K562 (cell line): ENCODE results near the gene TKTL2. TPM values are rescaled to one million over a fixed set of nuclear protein-coding genes. Genes with fewer than 3 reads are reported as not detected.

Experiments
- ATF3 ChIP-seq, 2 experiments: fragments of 450-650 bp in 1 of 2; sonication (generic) in 1 of 2; formaldehyde crosslinking in 1 of 2; IDR thresholded peaks in 1 of 2; conservative IDR thresholded peaks in 1 of 2; 2 replicates each; pipeline versions ENCODE4 v1.6.1 to v1.8.1; 2016 to 2023; ENCODE audit warnings: mild to moderate bottlenecking in 2 of 2, moderate library complexity in 2 of 2, inconsistent platforms in 1 of 2, missing genetic modification reagents in 1 of 2
- ETV1 ChIP-seq: fragments of 450-650 bp; conservative IDR thresholded peaks from 2 replicates; pipeline ENCODE4 v1.6.1; 2016; ENCODE audit warnings: missing genetic modification characterization, control low read depth, low read depth, missing compliant biosample characterization
- MEF2A ChIP-seq: IDR thresholded peaks from 2 replicates; pipeline ENCODE4 v1.6.1; 2011; ENCODE audit warnings: low read depth, mild to moderate bottlenecking, low read length, moderate library complexity; ENCODE audit not compliant: control insufficient read depth
- NONO ChIP-seq, 2 experiments: fragments of 200-400 bp in 1 of 2; fragments of 450-650 bp in 1 of 2; formaldehyde crosslinking in 1 of 2; IDR thresholded peaks; 2 replicates each; pipeline ENCODE4 v1.6.1; 2017; ENCODE audit warnings: low read depth in 2 of 2, mild to moderate bottlenecking in 2 of 2, moderate library complexity in 2 of 2, low read length in 1 of 2
- PTBP1 ChIP-seq: fragments of 200-400 bp; formaldehyde crosslinking; IDR thresholded peaks from 2 replicates; pipeline ENCODE4 v1.6.1; 2017; ENCODE audit warnings: low read depth, low read length
- PURB ChIP-seq: sonication (generic); formaldehyde crosslinking; IDR thresholded peaks from 2 replicates; pipeline ENCODE4 v1.9.0; 2021; ENCODE audit warnings: low read depth, mild to moderate bottlenecking, missing genetic modification reagents
- RBM17 ChIP-seq: fragments of 200-400 bp; formaldehyde crosslinking; IDR thresholded peaks from 2 replicates; pipeline ENCODE4 v1.6.1; 2017; ENCODE audit warnings: low read depth, mild to moderate bottlenecking, low read length, borderline replicate concordance
- RFX1 ChIP-seq: fragments of 450-650 bp; IDR thresholded peaks from 2 replicates; pipeline ENCODE4 v1.6.1; 2016; ENCODE audit warnings: mild to moderate bottlenecking, moderate library complexity
- SIN3A ChIP-seq, 2 experiments: fragments of 150-350 bp in 1 of 2; IDR thresholded peaks; 2 replicates each; pipeline ENCODE4 v1.6.1; 2011 to 2016; ENCODE audit warnings: borderline replicate concordance in 2 of 2, low read depth in 2 of 2, low read length in 2 of 2, mild to moderate bottlenecking in 2 of 2, moderate library complexity in 2 of 2; ENCODE audit not compliant: control insufficient read depth in 1 of 2
- ZNF224 ChIP-seq: sonication (generic); formaldehyde crosslinking; IDR thresholded peaks from 2 replicates; pipeline ENCODE4 v1.8.0; 2022; ENCODE audit warnings: mild to moderate bottlenecking, missing genetic modification reagents
- ZNF551 ChIP-seq: fragments of 250-450 bp; sonication (Bioruptor Pico); IDR thresholded peaks from 2 replicates; pipeline ENCODE4 v1.5.0; 2021; ENCODE audit warnings: mild to moderate bottlenecking, moderate library complexity
- polyA plus RNA-seq, 8 experiments: library from polyadenylated mRNA; depleted of rRNA in 4 of 8; stranded (reverse) in 5 of 8; unstranded in 3 of 8; fragments of >200 nt; fragmentation: Nextera tagmentation in 2 of 8; fragmentation: Illumina TruSeq in 1 of 8; extraction: Ambion mirVana in 2 of 8; extraction: Trizol in 1 of 8; gene quantifications; 2 replicates each; pipeline versions ENCODE4 v1.2.1 to v1.2.3, GENCODE V29; 2011 to 2014; ENCODE audit warnings: inconsistent platforms in 1 of 8, missing spikeins in 1 of 8
- total RNA-seq, 7 experiments: library from RNA; depleted of rRNA in 6 of 7; stranded (reverse); fragments of >200 nt in 6 of 7; fragmentation: Illumina TruSeq in 2 of 7; extraction: Trizol in 2 of 7; gene quantifications; 2 replicates each; pipeline versions ENCODE4 v1.2.1 to v1.2.3, GENCODE V29; 2011 to 2021; ENCODE audit warnings: low replicate concordance in 1 of 7
- TF ChIP-seq, protein P1 (sequence below), 3 experiments: IDR thresholded peaks in 2 of 3; conservative IDR thresholded peaks in 1 of 3; 2 replicates each; pipeline ENCODE4 v1.5.1; 2011 to 2012; ENCODE audit warnings: low read length in 3 of 3, mild to moderate bottlenecking in 3 of 3, control low read depth in 2 of 3, improper control_type of control experiment in 1 of 3, inconsistent platforms in 1 of 3, low read depth in 1 of 3, mixed read lengths in 1 of 3, moderate library complexity in 1 of 3; ENCODE audit not compliant: insufficient read depth in 2 of 3
- TF ChIP-seq, protein P2 (sequence below), 2 experiments: fragments of 450-650 bp; IDR thresholded peaks; 2 replicates each; pipeline ENCODE4 v1.6.1; 2016; ENCODE audit warnings: mild to moderate bottlenecking in 2 of 2, borderline replicate concordance in 1 of 2, low read depth in 1 of 2, moderate library complexity in 1 of 2

The TKTL2 gene
- total and polyA plus RNA-seq, 9 of the 15 experiments (the other 6 are each of a cell fraction or from before 2014, with no cell fraction given): 0.03 to 0.31 (median 0.09) TPM; not detected in 1

GRCh38 chr4:163494360-163495241 is 21.0 kb upstream of the TKTL2 start, which contains the start of gene TMA16 (continued):
- TF ChIP-seq SIN3A (IDR thresholded peaks at IDR 0.05; ENCODE audit: borderline replicate concordance in 2 of 2, control insufficient read depth in 1 of 2, low read depth in 2 of 2, low read length in 2 of 2) (peak; percentile 75 to 77), ATF3 (IDR thresholded peaks at IDR 0.05) (no peak), ATF3 (CRISPR knock-in tag; conservative IDR thresholded peaks at IDR 0.05) (peak; percentile 69; the same call in 1 of the 2 replicates), RFX1 (no peak), PURB (CRISPR knock-in tag) (no peak), MEF2A (no peak), ETV1 (tag) (peak; percentile 80), RBM17 (no peak), PTBP1 (peak; percentile 56; the same call in 1 of the 2 replicates), ZNF551 (CRISPR knock-in tag) (no peak), ZNF224 (CRISPR knock-in tag) (peak; percentile 56; the same call in 1 of the 2 replicates), NONO (IDR thresholded peaks at IDR 0.05; ENCODE audit: low read depth in 2 of 2, low read length in 1 of 2) (no peak)
- TF ChIP-seq, protein P1, sequence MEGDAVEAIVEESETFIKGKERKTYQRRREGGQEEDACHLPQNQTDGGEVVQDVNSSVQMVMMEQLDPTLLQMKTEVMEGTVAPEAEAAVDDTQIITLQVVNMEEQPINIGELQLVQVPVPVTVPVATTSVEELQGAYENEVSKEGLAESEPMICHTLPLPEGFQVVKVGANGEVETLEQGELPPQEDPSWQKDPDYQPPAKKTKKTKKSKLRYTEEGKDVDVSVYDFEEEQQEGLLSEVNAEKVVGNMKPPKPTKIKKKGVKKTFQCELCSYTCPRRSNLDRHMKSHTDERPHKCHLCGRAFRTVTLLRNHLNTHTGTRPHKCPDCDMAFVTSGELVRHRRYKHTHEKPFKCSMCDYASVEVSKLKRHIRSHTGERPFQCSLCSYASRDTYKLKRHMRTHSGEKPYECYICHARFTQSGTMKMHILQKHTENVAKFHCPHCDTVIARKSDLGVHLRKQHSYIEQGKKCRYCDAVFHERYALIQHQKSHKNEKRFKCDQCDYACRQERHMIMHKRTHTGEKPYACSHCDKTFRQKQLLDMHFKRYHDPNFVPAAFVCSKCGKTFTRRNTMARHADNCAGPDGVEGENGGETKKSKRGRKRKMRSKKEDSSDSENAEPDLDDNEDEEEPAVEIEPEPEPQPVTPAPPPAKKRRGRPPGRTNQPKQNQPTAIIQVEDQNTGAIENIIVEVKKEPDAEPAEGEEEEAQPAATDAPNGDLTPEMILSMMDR (IDR thresholded peaks at IDR 0.05 in 2 of 3, conservative IDR thresholded peaks at IDR 0.05 in 1 of 3; ENCODE audit: insufficient read depth in 2 of 3, low read depth in 1 of 3, low read length in 3 of 3): no peak
- TF ChIP-seq, protein P2, sequence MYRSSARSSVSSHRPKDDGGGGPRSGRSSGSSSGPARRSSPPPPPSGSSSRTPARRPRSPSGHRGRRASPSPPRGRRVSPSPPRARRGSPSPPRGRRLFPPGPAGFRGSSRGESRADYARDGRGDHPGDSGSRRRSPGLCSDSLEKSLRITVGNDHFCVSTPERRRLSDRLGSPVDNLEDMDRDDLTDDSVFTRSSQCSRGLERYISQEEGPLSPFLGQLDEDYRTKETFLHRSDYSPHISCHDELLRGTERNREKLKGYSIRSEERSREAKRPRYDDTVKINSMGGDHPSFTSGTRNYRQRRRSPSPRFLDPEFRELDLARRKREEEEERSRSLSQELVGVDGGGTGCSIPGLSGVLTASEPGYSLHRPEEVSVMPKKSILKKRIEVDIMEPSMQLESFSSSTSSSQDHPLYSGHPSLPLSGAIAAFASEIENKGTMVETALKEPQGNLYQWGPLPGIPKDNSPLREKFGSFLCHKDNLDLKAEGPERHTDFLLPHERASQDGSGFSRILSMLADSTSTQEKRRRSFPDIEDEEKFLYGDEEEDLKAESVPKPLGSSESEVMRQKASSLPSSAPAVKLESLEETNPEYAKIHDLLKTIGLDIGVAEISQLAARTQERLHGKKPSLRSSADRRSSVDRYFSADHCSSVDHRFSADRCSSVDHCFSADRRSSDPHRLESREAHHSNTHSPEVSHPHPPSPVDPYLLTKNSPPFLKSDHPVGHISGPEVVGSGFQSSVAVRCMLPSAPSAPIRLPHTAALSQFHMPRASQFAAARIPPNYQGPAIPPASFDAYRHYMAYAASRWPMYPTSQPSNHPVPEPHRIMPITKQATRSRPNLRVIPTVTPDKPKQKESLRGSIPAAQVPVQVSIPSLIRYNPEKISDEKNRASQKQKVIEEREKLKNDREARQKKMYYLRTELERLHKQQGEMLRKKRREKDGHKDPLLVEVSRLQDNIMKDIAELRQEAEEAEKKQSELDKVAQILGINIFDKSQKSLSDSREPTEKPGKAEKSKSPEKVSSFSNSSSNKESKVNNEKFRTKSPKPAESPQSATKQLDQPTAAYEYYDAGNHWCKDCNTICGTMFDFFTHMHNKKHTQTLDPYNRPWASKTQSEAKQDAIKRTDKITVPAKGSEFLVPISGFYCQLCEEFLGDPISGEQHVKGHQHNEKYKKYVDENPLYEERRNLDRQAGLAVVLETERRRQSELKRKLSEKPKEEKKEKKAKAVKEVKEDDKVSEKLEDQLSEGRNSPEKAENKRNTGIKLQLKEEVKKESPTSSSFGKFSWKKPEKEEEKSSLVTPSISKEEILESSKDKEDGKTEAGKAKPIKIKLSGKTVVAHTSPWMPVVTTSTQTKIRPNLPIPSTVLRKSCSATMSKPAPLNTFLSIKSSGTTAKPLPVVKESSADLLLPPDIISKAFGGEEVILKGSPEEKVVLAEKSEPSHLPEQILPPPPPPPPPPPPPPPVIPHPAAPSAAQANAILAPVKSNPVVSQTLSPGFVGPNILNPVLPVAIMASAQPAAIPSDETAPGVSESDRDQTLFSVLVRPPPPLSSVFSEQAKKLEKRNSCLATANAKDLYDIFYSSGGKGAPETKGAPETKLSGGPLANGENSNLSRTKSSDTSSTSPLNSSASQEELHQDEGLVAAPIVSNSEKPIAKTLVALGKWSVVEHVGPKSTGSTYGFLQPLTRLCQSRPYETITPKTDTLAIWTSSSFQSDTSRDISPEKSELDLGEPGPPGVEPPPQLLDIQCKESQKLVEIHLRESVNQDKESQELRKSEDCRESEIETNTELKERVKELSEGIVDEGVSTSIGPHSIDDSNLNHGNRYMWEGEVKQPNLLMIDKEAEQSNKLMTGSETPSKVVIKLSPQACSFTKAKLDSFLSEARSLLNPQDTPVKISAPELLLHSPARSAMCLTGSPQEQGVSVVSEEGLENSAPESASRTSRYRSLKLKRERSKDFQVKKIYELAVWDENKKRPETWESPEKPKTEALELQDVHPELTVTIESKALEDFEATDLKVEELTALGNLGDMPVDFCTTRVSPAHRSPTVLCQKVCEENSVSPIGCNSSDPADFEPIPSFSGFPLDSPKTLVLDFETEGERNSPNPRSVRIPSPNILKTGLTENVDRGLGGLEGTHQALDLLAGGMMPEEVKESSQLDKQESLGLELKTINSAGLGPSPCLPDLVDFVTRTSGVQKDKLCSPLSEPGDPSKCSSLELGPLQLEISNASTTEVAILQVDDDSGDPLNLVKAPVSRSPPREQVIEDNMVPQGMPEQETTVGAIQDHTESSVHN (IDR thresholded peaks at IDR 0.05; ENCODE audit: borderline replicate concordance in 1 of 2, low read depth in 1 of 2): no peak
